ENCODE results near the gene CLPTM1L. TPM values are rescaled to one million over a fixed set of nuclear protein-coding genes. Genes with fewer than 3 reads are reported as not detected.
"Not testable (repeated sequence)": the region's sequence is repeated elsewhere in the genome, so short reads cannot be mapped to it uniquely, and the experiment has no call there.

Gene CLPTM1L
- total RNA-seq, 1 experiment from 2014 or later: 204 TPM

DNA sequence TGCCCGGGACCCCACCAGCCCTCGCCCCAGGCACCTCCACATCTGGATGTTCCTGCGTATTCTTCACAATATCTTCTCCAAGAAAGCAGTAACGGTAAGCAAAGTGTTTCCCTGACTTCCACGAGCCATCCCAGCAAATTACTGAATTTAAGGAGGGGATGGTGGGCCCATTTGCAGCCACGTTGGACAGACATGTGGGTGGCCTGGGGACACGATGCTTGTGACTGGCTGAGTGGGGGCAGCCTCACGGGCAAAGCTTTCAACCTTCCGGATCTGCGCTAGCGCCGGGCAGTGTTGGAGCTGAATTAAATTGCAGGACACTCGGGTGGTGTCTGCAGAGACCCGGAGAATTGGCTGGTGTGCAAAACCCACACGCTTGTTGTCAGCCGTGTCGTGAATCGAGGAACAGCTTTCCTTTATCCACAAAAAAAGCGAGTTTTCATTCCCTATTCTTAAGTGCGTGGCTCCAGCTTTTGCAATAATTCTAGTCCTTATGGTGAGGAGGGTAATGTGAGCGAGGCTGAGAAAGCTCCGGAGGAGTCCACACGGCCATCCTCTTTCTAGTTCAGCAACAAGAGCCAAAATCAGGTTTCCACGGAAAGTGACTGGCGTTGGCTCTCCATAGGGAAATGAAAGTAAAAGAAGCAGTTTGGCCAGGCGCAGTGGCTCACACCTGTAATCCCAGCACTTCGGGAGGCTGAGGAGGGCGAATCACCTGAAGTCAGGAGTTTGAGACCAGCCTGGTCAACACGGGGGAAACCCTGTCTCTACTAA lies 17.5 kb upstream of the CLPTM1L start:
- no peak for DNase-seq (ENCODE audit: low read depth)

DNA sequence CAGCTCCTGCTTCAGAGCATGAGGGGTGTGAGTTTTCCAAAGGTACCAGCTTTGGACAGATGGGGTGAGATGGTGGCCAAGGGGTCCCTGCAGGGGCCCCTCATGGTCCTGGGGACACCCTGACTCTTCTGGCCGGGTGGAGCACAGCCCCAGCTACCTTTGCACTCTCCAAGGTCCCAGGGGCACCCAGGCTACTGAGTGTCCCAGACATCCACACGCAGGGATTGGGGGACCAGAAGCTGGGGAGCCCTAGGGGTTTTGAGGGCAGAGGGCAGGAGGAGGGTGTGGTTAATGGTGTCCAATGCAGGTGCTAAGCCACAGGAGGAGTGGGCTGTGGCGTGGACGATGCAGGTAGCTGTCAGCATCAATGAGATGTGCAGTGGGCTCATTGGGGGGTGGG lies 16.0 kb upstream of the CLPTM1L start:
- no peak for DNase-seq (ENCODE audit: low read depth)

DNA sequence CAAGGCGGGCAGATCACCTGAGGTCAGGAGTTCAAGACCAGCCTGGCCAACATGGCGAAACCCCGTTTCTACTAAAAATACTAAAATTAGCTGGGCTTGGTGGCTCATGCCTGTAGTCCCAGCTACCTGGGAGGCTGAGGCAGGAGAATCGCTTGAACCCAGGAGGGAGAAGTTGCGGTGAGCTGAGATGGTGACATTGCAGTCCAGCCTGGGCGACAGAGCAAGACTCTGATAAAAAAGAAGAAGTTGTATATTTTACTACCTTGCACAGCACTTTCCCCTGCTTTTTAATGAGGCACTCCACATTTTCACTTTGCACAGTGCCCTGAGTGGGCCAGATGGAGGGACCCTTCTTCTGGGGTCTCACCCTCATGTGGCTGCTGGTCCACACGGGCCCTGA lies 15.5 kb upstream of the CLPTM1L start:
- not testable (repeated sequence) for DNase-seq (ENCODE audit: low read depth)

DNA sequence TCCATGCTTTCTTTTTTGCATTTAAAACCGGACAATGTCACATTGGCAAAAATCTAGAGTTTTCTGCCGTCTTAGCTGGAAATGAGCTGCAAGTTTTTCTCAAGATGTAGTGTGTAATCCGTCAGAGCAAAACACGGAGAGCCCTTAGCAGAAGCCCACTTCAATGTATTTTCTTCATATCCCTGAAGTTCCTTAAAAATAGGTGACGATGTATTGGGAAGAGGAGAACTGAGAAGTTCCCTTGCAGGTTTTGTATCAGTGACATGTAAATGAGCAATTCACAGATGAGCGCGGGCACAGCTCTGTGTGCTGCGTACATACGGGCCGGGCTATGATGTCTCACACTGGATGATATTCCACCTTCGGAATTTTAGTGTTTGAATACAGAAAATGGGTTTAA lies 14.8 kb upstream of the CLPTM1L start:
- no peak for DNase-seq (ENCODE audit: low read depth)

DNA sequence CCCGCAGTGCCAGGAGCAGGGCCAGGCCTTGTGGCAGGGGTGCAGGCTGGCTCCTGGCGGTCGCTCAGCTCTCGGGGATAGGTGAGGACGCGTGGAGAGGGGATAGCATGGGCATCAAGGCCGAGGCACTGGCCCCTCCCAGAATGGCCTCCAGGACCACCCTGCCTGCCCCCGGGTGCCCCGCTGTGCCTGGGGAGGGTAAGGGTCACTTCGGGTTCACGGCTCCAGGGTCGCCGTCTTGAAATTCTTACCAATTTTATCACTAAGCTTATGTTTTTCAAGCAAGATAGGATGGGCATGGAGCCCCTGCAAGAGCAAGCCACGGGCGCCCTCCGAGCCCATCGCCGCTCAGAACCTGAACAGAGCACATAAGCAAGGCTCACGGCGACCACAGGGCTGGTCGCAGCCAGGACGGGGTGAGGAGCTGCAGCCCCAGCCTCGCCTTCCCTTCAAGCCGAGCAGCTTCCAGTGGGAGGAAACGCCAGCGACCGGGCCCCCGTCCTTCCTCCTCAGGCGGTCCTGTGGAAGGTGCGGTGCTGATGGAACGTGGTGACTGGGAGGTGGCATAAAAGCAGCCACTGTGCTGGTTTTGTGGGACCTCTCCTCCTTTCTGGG lies 14.2 kb upstream of the CLPTM1L start:
- no peak for DNase-seq (ENCODE audit: low read depth)

DNA sequence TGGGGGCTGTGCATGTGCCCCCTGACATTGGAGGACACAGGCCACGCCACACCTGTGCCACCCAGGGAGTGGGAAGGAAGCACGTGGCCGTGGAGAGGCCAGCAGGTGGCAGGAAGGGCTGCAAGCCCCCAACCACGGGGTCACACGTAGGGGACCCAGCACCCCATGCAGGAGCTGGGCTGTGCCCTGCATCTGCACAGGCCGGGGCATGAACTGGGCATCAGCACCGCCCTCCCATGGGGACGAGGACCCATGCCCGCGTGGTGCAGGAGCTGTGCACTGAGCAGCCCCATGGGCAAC lies 13.8 kb upstream of the CLPTM1L start:
- no peak for DNase-seq (ENCODE audit: low read depth)

DNA sequence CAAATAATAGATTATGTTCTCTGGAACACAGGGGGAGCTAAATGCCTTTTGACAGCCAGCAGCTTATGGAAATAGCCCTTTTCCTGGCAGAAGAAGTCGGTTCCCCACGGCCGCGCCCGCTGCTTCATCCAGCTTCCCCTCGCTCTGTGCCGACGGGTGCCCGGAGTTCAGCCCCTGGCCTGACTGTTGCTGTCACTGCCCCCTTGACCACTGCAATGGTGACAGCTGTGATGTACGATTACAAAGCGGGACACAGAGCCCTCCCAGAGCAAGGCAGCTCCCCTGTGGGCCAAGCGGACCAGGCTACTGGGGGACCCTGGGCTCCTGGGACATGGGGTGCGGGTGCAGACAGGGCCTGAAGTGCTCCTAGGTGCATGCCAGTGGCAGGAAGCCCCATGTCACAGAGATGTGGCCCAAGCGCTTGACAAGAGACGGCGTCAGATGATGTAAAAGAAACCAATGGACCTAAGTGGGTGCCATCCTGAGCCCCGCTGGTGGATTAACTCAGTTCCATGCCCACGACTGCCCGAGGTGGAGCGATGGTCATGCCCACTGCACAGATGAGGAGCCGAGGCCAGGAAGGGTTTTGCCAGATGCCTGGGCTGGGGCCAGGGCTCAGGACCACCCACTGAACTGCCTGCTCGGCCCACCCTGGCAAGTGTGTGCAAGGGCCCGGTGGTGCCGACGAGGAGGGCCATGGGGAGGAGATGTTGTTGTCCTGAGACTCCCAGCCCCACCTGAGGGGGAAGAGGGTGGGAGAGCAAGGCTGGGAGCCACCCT lies 13.2 kb upstream of the CLPTM1L start:
- no peak for DNase-seq (ENCODE audit: low read depth)

DNA sequence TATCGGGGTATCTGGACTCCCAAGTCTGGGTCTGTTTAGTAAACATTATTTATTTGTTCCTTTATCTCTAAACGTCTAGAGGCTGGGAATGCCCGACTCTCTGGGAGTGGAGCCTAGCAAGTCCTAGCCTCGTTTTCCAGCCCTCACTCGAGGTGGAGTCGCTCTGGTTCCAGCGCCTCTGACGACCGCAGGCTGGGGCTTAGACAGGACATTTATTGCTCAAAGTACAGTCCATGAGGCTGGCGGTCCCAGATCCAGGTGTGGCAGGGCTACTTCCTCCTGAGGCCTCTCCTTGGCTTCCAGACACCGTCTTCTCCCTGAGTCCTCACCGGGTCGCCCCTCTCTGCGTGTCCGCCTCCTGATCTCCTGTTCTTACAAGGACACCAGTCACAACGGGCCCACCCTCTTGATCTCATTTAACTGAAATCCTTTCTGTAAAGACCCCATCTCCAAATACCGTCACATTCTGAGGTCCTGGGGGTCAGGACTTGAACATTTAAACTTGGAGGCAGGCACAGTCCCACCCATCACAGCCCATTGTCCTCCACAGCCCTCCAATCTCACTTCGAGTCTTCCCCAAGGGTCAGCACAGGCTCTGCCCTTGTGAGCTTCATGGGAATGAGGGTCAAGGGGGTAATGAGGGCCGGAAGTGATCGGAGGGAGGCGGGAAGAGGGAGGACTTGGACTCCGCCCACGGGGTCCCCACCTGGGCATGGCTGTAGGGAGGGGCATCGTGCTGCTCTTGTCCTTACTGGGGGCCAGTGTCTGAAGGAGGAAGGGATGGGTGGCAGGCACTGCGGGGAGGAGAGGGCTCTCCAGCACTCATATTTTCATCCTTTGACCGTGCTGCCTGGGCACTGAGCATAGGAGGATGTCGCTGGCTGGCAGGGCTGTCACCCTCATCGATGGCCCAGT lies 12.2 kb upstream of the CLPTM1L start:
- no peak for DNase-seq (ENCODE audit: low read depth)

DNA sequence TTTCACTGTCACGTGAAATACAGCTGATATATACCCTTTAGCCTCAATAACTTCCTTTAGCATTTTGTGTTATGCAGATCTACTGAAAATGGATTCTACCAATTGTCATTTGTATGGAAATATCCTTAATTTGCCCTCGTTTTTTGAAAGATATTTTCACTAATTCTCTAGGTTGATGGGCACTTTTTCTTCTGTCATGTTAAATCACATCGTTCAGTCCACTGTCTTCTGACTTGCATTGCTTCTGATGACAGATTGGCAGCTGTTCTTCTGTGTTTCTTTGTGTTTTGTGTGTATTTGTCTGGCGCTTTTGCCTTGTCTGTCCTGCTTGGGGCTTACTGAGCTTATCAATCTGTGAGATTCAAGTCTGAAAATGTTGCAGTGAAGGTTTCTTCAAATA lies 9.7 kb upstream of the CLPTM1L start:
- DNase-seq (ENCODE audit: low read depth): no peak

DNA sequence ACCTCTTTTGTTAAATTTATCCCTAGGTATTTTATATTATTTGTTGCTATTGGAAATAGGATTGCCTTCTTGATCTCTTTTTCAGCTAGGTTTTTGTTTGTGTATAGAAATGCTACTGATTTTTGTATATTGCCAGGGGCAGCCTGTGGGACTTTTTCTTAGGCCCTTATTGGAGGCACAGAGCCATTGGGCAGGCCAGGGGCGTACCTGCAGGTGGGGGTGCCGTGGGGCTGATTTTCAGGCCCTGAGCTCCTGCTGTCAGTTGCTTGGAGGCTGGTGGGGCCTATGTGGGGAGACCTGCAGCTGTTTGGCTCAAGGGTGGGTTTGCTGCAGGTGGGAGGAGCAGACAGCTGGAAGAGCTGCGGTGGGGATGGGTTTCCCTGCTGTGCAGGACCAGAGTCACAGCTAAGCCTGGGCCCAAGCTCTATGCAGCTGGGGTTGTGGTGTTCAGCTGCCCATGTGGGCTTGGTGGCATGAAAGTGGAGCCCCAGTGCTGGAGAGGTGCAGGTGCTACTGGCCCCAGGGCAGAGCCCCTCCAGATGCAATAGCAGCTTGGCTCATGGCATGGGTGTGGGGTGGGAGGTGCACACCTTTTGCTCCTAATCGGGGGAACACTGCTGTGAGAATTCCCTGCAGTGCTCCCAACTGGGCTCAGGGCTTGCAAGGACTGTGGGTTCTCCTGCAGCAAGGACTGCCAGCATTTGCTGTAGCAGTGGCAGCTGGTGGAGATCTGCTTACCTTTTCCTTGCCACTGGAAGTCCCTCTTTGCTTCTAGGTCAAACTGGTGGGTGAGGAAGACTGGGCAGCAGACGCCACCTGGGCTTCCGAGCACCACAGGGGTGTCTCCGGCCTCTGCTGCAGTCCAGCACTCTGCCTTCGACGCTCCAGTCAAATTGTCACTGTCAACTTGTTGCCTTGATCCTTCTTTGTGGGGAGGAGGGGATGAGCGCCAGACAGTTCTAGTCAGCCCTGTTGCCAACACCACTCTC lies 7.6 kb upstream of the CLPTM1L start:
- no peak for DNase-seq (ENCODE audit: low read depth)

DNA sequence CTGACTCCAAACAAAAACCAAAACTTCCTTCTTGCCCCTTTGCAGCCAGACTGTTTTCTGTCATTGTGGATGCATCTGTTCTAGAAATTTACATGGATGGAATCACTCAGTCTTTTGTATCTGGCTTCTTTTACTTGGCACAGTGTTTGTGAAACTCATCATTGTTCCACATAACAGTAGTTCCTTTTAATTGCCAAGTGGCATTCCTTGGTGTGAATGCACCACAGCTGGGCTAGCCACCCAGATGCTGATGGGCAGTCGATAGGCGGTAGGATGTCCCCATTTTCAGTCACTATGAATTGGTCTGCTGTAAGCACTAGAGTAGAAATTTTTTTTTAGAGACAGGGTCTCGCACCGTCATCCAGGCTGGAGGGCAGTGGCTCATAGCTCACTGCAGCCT lies 6.3 kb upstream of the CLPTM1L start:
- DNase-seq (ENCODE audit: low read depth): no peak

DNA sequence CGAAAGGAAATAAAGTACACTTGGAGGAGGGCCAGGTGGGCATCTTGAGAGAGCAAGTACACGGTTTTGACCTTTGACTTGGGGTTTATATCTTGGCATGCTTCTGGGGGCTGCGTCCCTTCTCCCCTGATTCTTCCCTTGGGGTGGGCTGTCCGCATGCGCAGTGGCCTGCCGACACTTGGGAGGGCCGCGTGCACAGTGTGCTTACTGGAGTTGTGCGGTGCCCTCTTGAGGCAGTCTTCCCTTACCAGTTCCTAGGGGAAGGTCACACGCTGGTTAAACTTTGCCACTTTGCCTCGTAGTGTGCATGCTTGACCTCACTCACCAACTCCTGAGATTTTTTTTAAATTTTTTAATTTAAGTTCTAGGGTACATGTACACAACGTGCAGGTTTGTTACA lies 4.3 kb upstream of the CLPTM1L start:
- no peak for DNase-seq (ENCODE audit: low read depth)

DNA sequence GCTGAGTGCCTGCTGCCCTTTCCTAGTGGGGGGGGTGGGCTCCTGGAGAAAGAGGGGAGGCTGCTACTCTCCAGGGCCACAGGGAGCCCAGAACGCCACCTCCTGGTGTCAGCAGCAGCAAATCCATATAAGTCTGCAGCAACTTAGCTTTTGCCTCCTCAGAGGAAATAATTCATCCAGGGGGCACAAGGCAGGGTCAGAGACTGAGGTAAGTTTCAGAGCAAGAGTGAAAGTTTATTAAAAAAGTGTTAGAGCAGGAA lies 4.0 kb upstream of the CLPTM1L start:
- DNase-seq (ENCODE audit: low read depth): no peak

DNA sequence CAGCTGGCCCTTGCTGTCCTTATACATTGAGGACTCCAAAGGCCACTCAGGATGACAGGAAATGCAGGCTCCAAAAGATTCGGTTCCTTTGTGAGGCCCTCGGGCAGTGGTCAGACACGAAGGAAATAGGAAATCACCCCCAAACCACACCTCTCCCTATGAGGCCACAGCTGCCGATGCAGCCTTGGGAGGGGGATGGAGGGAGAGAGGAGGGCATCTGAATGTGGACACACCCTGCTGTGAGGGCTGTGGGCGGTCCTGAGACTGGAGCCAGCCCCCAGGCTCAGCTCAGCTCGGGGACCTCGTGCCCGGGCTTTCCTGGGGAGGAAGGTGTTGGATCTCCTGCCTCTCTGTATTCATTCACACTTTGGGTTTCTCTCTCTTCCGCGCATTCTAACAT lies 2.7 kb upstream of the CLPTM1L start:
- no peak for DNase-seq (ENCODE audit: low read depth)

DNA sequence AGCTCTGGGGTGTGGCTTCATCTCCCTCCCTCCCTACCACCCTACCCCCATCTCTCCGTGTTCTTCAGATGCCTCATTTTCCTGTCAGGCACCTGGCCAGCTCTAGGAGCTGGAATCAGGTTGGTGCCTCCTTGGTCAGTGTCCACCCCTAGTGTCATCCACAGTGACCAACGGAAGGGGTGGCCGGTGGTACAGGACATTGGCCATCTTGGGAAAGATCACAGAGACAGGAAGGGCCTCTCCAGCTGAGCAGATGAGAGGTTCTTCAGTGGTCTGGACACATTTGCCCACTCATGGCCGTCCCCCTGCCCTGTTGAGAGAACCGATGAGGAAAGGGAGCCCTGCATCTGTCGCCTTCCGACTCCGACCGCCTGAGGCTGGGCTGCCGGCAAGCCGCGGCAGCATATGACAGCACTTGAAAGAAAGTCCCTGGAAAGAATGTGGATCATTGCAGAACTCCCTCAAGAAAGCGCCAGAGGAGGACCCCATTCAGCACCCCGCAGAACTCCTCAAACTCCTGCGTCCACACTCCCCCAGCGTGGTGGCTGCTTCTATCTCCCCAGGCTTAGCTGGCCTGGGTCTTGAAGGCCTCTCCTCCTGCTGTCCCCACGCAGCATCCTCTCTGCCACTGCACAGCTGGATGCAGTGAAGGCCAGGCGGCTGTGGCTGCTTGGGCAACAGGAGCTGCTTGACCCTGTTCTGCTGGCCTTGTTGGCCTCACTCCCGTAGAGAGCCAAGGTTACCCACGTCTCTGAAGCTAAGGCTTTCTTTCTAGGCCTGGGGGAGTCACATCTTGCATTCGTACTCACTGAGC lies 1.9 kb upstream of the CLPTM1L start:
- no peak for DNase-seq (ENCODE audit: low read depth)

DNA sequence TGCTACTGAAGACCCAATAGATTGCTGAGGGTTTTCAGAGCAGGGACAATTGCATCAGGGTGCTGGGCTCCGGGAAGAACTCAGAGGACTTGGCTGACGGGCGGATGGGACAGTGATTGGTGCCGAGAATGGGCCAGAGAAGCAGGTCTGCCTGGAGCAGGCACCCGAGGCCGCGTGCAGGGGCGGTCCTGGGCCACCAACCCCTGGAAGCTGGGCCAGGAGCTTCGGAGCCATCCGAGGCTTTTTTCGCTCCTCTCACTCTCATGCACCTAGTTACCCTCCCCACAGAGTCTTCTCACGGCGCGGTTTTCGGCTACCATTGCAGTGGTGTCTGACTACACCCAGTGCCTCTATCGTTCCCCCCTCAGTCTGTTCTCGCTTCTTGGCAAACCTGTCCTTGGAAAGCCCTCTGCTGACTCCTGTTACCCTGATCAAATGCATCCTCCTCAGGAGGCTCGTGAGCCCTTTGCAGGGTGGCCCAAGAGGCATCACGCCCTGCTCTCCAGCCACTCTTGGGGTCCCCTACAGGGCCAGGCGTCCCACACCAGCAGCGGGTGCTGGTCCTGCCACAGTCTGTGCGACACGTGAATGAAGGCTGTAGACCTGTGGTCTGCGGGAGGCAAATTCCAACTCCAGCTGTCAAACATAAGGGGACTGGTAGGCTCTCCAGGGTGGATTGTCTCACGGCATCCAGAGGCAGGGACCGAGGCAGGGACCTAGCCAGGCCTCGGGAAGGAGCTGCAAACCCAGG lies 1.2 kb upstream of the CLPTM1L start:
- DNase-seq (ENCODE audit: low read depth): no peak

DNA sequence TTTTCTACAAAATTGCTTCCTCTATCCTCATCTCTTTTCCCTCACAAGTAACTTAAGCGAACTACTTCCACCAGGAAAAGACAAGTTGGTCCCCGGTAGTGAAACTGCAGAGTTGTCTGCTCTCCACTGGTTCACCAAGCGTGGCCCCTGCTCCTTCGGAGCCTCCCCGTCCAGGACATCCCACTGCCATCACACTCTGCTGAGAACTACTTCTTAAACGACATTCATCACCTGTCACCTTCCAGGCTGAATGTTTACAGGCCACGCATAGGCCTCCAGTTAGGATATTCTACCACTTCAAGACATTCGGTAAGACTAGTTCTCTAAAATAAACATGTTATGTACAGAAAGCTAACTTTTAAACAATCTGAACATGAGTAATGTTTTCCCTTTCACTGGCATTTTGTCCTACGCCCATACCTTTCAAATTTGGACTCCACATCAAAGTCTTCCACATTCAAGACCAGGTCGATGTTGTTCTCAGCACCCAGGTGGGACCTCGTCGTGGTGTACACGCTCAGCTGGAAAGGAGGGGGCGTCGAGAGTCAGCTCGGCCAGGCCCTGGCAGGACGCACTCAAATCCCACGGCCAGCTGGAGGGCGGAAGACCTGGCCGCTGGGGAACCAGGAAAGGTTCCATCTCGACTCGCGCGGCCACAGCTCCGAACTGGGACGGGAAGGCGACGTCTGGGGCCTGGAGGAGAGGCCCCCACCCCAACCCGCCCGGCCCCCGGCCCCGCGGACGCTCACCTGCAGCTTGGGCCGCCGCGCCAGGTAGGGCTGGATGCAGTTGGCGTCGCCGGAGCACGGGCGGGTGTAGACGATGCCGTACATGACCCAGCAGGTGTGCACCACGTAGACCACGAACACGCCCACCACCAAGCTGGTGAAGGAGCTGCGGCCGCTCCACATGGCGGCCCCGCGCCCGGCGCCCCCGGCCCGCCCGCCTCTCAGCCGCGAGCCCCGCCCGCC lies 683 bp downstream of the CLPTM1L start:
- peak; percentile 21 for DNase-seq (ENCODE audit: low read depth)

DNA sequence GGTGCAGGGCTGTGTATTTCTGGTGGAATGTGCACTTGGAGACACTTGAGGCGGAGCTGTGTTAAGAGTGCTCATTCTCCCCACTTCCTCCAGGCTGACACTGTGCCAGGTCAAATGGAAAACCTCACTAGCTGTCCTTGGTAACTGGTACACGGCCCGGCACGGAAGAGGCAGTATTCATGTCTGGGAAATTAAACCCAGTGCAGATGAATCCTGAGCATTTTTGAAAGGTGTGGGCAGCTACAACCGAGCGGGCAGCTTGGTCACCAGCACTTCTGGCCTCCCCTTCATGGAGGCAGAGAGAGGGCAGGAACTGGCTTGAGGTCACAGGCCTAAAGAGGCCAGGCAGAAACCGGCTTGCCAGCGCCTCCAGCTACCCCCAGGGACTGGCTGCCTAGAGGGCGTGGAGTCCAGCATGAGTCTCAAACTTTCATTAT lies 1.6 kb downstream of the CLPTM1L start:
- no peak for DNase-seq (ENCODE audit: low read depth)

Data from Daoy (cell line).